Vagina (tissue), 2 donors: ENCODE data around the gene CRYBG1. TPM values are rescaled to one million over a fixed set of nuclear protein-coding genes. Genes with fewer than 3 reads are reported as not detected.

Experiments
- DNase-seq, 2 donors: peaks; one replicate each; pipeline ENCODE4 v3.0.0-alpha.2; 2017; ENCODE audit errors: extremely low spot score in 2 of 2
- H3K27ac ChIP-seq: fragments of 200-600 bp; sonication (generic); one replicate; pipeline ENCODE4 v1.5.1; 2019
- H3K27me3 ChIP-seq: fragments of 200-600 bp; sonication (generic); one replicate; pipeline ENCODE4 v1.5.1; 2019
- H3K36me3 ChIP-seq, 2 donors: fragments of 200-600 bp; sonication (generic); one replicate each; pipeline ENCODE4 v1.5.1; 2017 to 2019
- H3K4me1 ChIP-seq: fragments of 200-600 bp; sonication (generic); one replicate; pipeline ENCODE4 v1.5.1; 2019
- H3K4me3 ChIP-seq, 2 donors: fragments of 200-600 bp; sonication (generic); 1 replicate in 1 of 2; 2 replicates in 1 of 2; pipeline ENCODE4 v1.5.1; 2016 to 2019
- H3K9me3 ChIP-seq: fragments of 200-600 bp; sonication (generic); one replicate; pipeline ENCODE4 v1.5.1; 2019
- CTCF ChIP-seq, 3 experiments: fragments of 450-650 bp in 2 of 3; fragments of 200-600 bp in 1 of 3; sonication (generic) in 1 of 3; IDR thresholded peaks; one replicate each; pipeline ENCODE4 v1.5.1; 2017 to 2019; ENCODE audit warnings: antibody characterized with exemption in 3 of 3, mild to moderate bottlenecking in 2 of 3, moderate library complexity in 2 of 3
- POLR2A ChIP-seq, 2 donors: fragments of 450-650 bp; IDR thresholded peaks; one replicate each; pipeline ENCODE4 v1.6.1; 2017; ENCODE audit warnings: antibody characterized with exemption in 2 of 2, mild to moderate bottlenecking in 2 of 2, moderate library complexity in 2 of 2
- POLR2AphosphoS5 ChIP-seq, 2 donors: sonication (generic); formaldehyde crosslinking; IDR thresholded peaks; one replicate each; pipeline ENCODE4 v1.9.0; 2017; ENCODE audit warnings: antibody characterized with exemption in 2 of 2, mild to moderate bottlenecking in 2 of 2, low read depth in 1 of 2; ENCODE audit not compliant: insufficient read depth in 1 of 2
- intact Hi-C: fragments of 100-400 bp; cut with DNase I; formaldehyde crosslinking; loops from one replicate; pipeline ENCODE4 v1.15.1; 2023
- total RNA-seq: library from RNA; depleted of rRNA; stranded (reverse); fragments of >200 nt; gene quantifications from one replicate; pipeline ENCODE4 v1.2.3, GENCODE V29; 2016

CRYBG1 gene
- total RNA-seq, 1 donor from 2014 or later: 46.7 TPM

GRCh38 chr6:106477146-106477545 is 116.6 kb downstream of the CRYBG1 start:
- H3K4me1 ChIP-seq: no peaks in the 10 kb centered on the region
- no peak overlapping the region for H3K27ac ChIP-seq
- TF ChIP-seq CTCF (IDR thresholded peaks at IDR 0.05): no peak
- no peak for TF ChIP-seq POLR2AphosphoS5 (IDR thresholded peaks at IDR 0.05; ENCODE audit: insufficient read depth in 1 of 2, low read depth in 1 of 2)
- no peak for TF ChIP-seq POLR2A (IDR thresholded peaks at IDR 0.05)
- H3K27me3 ChIP-seq: no peaks in the 10 kb centered on the region
- H3K4me3 ChIP-seq: no peak overlapping the region
- intact Hi-C loops: no loop called here
- no peaks in the 10 kb centered on the region for H3K9me3 ChIP-seq
- DNase-seq: no peak
- no peaks in the 10 kb centered on the region for H3K36me3 ChIP-seq

GRCh38 chr6:106477790-106478189 is 117.3 kb downstream of the CRYBG1 start:
- TF ChIP-seq CTCF (IDR thresholded peaks at IDR 0.05): no peak
- TF ChIP-seq POLR2AphosphoS5 (IDR thresholded peaks at IDR 0.05; ENCODE audit: insufficient read depth in 1 of 2, low read depth in 1 of 2): no peak
- no peak for TF ChIP-seq POLR2A (IDR thresholded peaks at IDR 0.05)
- no peak for DNase-seq
- intact Hi-C loops: no loop called here
- no peaks in the 10 kb centered on the region for H3K9me3 ChIP-seq
- H3K27ac ChIP-seq: no peak overlapping the region
- H3K36me3 ChIP-seq: no peaks in the 10 kb centered on the region
- H3K4me1 ChIP-seq: no peaks in the 10 kb centered on the region
- no peaks in the 10 kb centered on the region for H3K27me3 ChIP-seq
- no peak overlapping the region for H3K4me3 ChIP-seq

- H3K9me3 ChIP-seq: no peaks in the 10 kb centered on the region
- H3K27me3 ChIP-seq: no peaks in the 10 kb centered on the region
- no peak overlapping the region for H3K4me3 ChIP-seq
- TF ChIP-seq POLR2AphosphoS5 (IDR thresholded peaks at IDR 0.05; ENCODE audit: insufficient read depth in 1 of 2, low read depth in 1 of 2): no peak
- intact Hi-C loops: no loop called here
- no peak overlapping the region for H3K27ac ChIP-seq
- no peak for DNase-seq
- no peaks in the 10 kb centered on the region for H3K36me3 ChIP-seq
- H3K4me1 ChIP-seq: no peaks in the 10 kb centered on the region
These were observed 125.7 kb downstream of the CRYBG1 start for GRCh38 chr6:106486236-106486635.

- no peaks in the 10 kb centered on the region for H3K36me3 ChIP-seq
- no peaks in the 10 kb centered on the region for H3K9me3 ChIP-seq
- TF ChIP-seq CTCF (IDR thresholded peaks at IDR 0.05): no peak
- TF ChIP-seq POLR2AphosphoS5 (IDR thresholded peaks at IDR 0.05; ENCODE audit: insufficient read depth in 1 of 2, low read depth in 1 of 2): no peak
- no peak for TF ChIP-seq POLR2A (IDR thresholded peaks at IDR 0.05)
- DNase-seq: no peak
- no peak overlapping the region for H3K4me3 ChIP-seq
- H3K27me3 ChIP-seq: no peaks in the 10 kb centered on the region
- no peak overlapping the region for H3K27ac ChIP-seq
- intact Hi-C loops: no loop called here
- H3K4me1 ChIP-seq: no peaks in the 10 kb centered on the region
These were observed 128.2 kb downstream of the CRYBG1 start for GRCh38 chr6:106488494-106489370.

- H3K27me3 ChIP-seq: no peaks in the 10 kb centered on the region
- H3K4me3 ChIP-seq: no peak overlapping the region
- no peaks in the 10 kb centered on the region for H3K36me3 ChIP-seq
- no peak for DNase-seq
- H3K4me1 ChIP-seq: no peaks in the 10 kb centered on the region
- H3K27ac ChIP-seq: no peak overlapping the region
- no peak for TF ChIP-seq POLR2A (IDR thresholded peaks at IDR 0.05)
- TF ChIP-seq CTCF (IDR thresholded peaks at IDR 0.05): no peak
- no peak for TF ChIP-seq POLR2AphosphoS5 (IDR thresholded peaks at IDR 0.05; ENCODE audit: insufficient read depth in 1 of 2, low read depth in 1 of 2)
- intact Hi-C loops: no loop called here
- no peaks in the 10 kb centered on the region for H3K9me3 ChIP-seq
These were observed 129.5 kb downstream of the CRYBG1 start for GRCh38 chr6:106490030-106490429.
